Progenitor cell of endocrine pancreas (in vitro differentiated cells): ENCODE data around the gene SPRED2. TPM values are rescaled to one million over a fixed set of nuclear protein-coding genes. Genes with fewer than 3 reads are reported as not detected.

ENCODE experiments used
- DNase-seq: peaks from one replicate; pipeline ENCODE4 v3.0.0; 2021; ENCODE audit warnings: low spot score; ENCODE audit not compliant: unreplicated experiment
- H3K27ac Mint-ChIP-seq: 2 replicates; pipeline ENCODE4 v1.8.0; 2021; ENCODE audit warnings: mild to moderate bottlenecking, moderate library complexity, mixed read lengths
- H3K27me3 Mint-ChIP-seq: 2 replicates; pipeline ENCODE4 v1.8.0; 2021; ENCODE audit warnings: mixed read lengths
- H3K36me3 Mint-ChIP-seq: 2 replicates; pipeline ENCODE4 v1.8.0; 2022; ENCODE audit warnings: mixed read lengths; ENCODE audit not compliant: insufficient read depth
- H3K4me1 Mint-ChIP-seq: 2 replicates; pipeline ENCODE4 v1.8.0; 2021; ENCODE audit warnings: low read depth, mixed read lengths
- H3K4me3 Mint-ChIP-seq: 2 replicates; pipeline ENCODE4 v1.8.0; 2021; ENCODE audit warnings: low read depth, mild to moderate bottlenecking, moderate library complexity, mixed read lengths
- H3K9me3 Mint-ChIP-seq: 2 replicates; pipeline ENCODE4 v1.8.0; 2021; ENCODE audit warnings: low read depth, mixed read lengths
- CTCF ChIP-seq: fragments of 200-600 bp; sonication (generic); IDR thresholded peaks from one replicate; pipeline ENCODE4 v1.5.0; 2021; ENCODE audit warnings: antibody characterized with exemption, mild to moderate bottlenecking; ENCODE audit not compliant: unreplicated experiment
- total RNA-seq: library from RNA; stranded (reverse); gene quantifications from 2 replicates; pipeline ENCODE4 v1.2.1, GENCODE V29; 2021

Gene SPRED2
- total RNA-seq, 1 donor from 2014 or later, result 38.6 TPM

DNA sequence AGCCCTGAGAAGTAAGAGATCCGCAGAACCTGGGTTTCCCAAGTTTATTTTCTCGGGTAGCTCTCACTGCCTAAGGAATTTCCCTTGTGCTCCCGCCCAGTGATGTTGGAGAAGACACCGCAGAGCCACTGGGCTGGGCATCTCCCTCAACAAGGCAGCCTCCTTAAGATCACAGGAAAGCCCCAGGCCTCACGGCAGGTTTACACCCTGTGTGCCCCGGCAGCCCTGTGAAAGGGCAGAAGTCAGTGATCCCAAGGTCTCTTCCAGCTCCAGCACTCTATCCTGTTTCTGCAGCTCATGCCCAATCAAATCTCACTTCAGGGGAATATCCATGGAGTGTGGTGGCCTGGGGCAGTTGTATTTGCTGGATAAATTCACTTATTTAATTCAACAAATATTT, 138.3 kb downstream of the SPRED2 start:
- Mint-ChIP-seq H3K27me3 (peaks cover 4% of the 10 kb centered on the region), H3K27ac (no peak overlapping the region)
- no peak for TF ChIP-seq CTCF

GRCh38 chr2:65293376-65293775, 139.0 kb downstream of the SPRED2 start:
- H3K27ac Mint-ChIP-seq, result no peak overlapping the region
- no peaks in the 10 kb centered on the region for H3K36me3 Mint-ChIP-seq
- no peak for DNase-seq
- peaks cover 4% of the 10 kb centered on the region for H3K27me3 Mint-ChIP-seq
- no peaks in the 10 kb centered on the region for H3K9me3 Mint-ChIP-seq
- H3K4me3 Mint-ChIP-seq, result no peak overlapping the region
- no peak for TF ChIP-seq CTCF
- H3K4me1 Mint-ChIP-seq, result peaks cover 5% of the 10 kb centered on the region

More for the DNA sequence above, 138.3 kb downstream of the SPRED2 start:
- H3K4me3 Mint-ChIP-seq, result no peak overlapping the region
- H3K36me3 Mint-ChIP-seq, result no peaks in the 10 kb centered on the region
- H3K9me3 Mint-ChIP-seq, result no peaks in the 10 kb centered on the region
- no peak for DNase-seq
- H3K4me1 Mint-ChIP-seq, result peaks cover 5% of the 10 kb centered on the region

DNA sequence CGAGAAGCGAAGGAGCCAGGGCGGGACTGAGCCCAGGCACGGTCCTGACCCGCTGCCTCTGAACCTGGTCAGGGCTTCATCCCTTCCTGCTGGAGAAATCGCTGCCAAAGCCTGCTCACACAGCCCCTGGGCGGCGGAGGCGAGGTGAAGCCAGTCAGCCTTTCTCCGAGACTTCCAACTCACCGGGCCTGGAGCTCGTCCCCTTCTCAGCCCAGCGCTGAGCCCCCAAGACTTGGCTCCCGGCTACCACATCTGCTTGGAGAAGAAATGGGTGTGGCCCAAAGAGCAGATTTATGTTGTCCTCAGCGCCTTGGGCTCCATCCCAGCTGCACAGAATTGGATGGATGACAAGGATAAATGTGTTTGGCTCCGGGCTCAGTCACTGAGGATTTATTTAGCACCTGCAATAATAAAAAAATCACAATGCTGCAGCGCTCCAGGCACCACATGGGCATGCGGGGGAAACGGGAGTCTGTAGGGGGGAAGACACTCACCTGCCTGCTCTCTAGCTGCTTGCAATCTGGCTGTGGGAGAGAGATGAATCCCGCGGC, 139.9 kb downstream of the SPRED2 start:
- H3K36me3 Mint-ChIP-seq, result no peaks in the 10 kb centered on the region
- H3K27me3 Mint-ChIP-seq, result peaks cover 4% of the 10 kb centered on the region
- TF ChIP-seq CTCF, result no peak
- H3K4me3 Mint-ChIP-seq, result no peak overlapping the region
- DNase-seq, result no peak
- H3K27ac Mint-ChIP-seq, result no peak overlapping the region
- no peaks in the 10 kb centered on the region for H3K9me3 Mint-ChIP-seq
- H3K4me1 Mint-ChIP-seq, result peaks cover 5% of the 10 kb centered on the region

DNA sequence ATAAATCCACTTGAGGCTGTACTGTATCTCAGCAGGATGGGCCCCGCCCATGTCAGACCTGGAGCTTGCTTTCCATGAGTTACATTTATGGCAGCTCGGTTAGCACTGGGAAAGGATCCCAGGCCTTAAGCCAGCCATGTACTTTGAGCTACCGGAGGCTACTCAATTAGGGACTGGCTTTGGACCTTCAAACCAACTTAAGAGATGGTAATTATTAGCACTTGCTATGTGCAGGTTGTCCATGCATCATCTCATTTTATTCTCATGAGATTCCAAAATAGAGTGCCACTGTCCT, 140.3 kb downstream of the SPRED2 start:
- H3K36me3 Mint-ChIP-seq, result no peaks in the 10 kb centered on the region
- no peak for TF ChIP-seq CTCF
- H3K4me1 Mint-ChIP-seq, result peaks cover 5% of the 10 kb centered on the region
- no peak overlapping the region for H3K4me3 Mint-ChIP-seq
- H3K27ac Mint-ChIP-seq, result no peak overlapping the region
- no peak for DNase-seq
- no peaks in the 10 kb centered on the region for H3K9me3 Mint-ChIP-seq
- peaks cover 4% of the 10 kb centered on the region for H3K27me3 Mint-ChIP-seq

GRCh38 chr2:65291216-65292105, 140.9 kb downstream of the SPRED2 start:
- TF ChIP-seq CTCF, result no peak
- peaks cover 5% of the 10 kb centered on the region for H3K4me1 Mint-ChIP-seq
- no peak overlapping the region for H3K27ac Mint-ChIP-seq
- peaks cover 4% of the 10 kb centered on the region for H3K27me3 Mint-ChIP-seq
- H3K4me3 Mint-ChIP-seq, result no peak overlapping the region
- no peaks in the 10 kb centered on the region for H3K36me3 Mint-ChIP-seq
- H3K9me3 Mint-ChIP-seq, result no peaks in the 10 kb centered on the region
- no peak for DNase-seq
